OCI-M1 (cell line): ENCODE measurements around the gene DOHH.

ENCODE experiments used
- DNase-seq: peaks from one replicate; lab custom pipeline; 2025; lab: John Stamatoyannopoulos, UW

The DOHH gene

DNA sequence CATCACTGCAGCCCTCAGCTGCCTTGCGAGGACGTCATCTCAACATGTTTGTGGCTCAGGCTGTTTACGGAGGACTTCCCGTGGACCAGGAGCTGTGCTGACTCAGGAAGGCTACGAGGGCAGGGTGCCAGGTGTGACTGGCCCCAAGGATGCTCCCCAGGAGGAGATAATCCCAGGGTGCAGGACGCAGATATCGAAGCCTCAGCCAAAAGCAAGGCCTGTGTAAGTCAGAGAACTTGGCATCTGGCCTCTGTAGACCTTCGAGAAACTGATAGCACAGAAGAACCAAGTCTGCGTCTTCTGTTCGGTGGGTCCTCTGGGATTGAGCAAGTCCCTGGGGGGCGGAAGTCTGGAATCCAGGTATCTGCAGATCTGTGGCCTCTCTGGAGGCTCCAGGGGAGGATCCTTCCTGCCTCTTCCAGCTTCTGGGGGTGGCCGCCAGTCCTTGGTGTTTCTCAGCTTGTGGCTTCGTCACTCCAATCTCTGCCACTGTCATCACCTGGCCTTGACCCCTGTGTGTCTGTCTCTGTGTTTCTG lies 2.6 kb upstream of the DOHH start:
- no peak for DNase-seq

DNA sequence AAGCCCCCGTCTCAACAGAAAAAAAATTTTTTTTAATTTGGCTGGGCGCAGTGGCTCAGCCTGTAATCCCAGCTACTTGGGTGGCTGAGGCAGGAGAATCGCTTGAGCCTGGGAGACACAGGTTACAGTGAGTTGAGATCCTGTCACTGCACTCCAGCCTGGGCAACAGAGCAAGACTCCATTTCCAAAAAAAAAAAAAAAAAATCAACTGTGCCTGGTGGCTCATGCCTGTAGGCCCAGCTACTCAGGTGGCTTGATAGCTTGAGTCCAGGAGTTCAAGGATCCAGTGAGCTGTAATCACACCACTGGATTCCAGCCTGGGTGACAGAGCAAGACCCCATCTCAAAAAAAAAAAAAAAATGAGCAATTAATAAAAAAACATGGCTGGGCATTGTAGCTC lies 1.3 kb upstream of the DOHH start:
- DNase-seq = no peak

DNA sequence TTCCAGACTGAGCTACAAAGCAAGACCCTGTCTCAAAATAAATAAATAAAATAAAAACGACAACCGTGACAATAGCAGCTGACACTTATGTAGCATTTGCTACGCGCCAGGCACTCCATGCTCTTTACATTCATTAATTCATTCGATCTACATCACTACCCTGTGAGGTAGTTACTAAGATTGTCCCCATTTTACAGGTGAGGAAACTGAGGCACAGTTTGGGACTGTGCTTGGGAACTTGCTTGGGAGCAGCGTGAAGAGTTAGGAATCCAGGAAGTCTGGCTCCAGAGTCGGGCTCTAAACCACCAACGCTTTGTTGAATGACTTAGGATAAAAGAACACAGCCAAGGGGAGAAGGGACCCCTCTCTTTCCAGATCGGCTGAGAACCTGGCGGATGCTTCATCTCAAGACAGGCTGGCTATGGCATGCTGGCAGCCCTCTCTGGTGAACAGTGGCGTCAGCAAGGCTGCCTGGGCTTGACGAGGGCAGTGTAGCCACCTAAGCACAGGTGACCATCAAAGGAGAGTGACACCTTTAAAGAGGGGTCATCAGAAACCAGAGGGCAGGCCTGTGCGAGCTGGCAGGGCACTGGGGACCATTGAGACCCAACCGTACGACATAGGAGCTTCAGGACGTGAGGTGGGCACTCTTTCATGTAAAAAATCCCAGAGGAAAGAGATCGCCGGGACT lies 591 bp downstream of the DOHH start:
- DNase-seq = no peak

DNA sequence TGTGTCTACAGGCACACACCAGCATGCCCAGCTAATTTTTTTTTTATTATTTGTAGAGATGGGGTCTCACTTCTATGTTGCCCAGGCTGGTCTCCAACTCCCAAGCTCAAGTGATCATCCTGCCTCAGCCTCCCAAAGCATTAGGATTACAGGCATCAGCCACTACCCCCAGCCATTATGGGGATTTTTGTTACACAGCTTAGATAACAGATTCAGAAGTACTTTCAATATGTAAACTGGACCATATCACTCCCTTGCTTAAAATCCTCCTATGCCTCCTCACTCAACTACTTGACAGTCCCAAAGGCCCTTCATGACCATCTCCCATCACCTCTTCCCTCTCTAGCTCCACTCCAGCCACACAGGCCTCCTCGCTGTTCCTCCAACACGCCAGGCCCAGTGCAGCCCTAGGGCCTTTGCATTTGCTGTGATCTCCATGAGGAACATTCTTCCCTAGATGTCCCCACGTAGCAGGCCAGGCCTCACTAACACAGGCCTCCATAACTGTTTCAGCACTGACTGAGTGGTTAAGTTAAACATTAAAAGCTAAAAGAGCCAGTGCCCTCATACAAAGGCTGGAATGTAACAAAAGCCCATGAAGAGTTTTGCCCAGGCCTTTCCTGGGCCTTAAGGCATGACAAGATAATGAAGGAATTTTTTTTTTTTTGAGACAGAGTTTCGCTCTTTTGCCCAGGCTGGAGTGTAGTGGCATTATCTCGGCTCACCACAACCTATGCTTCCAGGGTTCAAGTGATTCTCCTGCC lies 2.5 kb downstream of the DOHH start:
- DNase-seq = no peak

DNA sequence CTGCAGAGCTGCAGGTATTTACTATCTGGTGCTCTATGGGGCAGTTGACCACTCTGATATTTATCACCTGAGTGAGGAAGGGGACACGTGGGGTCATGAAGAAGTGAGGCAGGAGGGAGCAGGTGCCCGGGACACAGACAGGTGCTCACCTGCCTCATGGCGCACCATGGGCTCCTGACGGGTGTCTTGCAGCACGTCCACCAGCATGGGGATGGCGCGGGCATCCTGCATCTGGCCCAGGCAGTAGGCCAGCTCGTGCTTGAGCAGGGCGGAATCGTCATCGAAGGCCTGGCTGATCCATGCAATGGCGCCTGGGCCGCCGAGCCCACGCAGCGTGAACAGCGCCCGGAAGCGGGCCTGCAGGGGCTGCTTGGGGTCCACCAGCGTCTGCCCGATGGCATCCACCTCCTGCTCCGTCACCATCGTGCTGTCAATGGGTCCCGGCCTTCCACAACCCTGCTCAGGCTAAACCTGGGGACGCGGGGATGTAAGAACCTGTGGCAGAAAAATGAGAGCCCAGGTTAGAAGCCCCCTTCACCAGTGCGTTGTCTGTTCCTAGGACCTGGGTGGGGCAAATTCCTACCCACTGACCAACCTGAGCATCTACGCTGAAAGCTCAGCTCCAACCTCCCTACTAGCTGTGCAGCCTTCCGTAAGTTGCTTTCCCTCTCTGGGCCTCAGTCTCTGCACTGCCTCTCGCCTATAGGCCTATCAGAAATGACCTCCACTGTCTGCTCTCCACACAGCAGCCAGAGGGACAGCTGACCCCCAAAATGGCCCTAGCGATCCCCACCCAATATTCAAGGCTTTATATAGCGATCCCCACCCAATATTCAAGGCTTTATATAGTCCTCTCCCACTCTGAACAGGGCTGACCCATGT lies 3.8 kb downstream of the DOHH start:
- DNase-seq = no peak

DNA sequence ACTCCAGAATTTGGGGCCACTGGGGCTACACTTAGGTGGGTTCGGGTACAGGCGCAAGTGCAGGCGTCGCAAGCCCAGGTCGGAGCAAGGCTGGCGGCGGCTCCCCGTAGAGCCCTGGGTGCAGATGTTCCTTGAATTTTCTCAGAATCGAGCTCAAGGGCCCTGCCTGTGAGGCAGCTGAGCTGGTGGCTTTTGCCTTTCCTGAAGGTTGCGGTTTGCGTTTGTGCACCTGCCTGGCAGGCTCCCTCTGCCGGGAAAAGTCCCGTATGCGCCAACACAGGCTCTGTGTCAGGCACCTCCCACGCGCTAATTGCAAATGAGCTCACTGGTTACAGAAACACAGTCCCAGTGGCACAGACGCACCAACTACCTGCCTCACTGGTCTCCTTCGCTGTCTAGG lies 5.9 kb downstream of the DOHH start:
- DNase-seq = no peak

DNA sequence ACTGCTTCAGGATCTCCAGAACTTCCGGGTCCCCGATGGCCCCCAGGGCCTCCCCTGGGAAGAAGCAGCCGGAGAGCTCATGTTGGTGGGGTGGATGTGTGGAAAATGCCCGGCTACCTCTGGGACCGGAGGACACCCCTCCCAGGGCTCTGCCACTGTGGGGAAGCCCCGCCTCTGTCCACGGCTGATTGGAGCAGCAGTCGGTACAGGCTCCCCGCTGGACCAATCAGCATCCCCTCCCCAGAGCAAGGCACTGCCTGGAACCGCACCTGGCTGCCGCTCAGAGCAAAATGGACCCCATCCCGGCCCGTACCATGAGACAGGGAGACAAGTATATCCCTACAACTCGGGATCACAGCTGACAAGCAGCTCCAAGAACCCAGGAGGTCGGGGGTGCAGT lies 6.4 kb downstream of the DOHH start:
- no peak for DNase-seq

DNA sequence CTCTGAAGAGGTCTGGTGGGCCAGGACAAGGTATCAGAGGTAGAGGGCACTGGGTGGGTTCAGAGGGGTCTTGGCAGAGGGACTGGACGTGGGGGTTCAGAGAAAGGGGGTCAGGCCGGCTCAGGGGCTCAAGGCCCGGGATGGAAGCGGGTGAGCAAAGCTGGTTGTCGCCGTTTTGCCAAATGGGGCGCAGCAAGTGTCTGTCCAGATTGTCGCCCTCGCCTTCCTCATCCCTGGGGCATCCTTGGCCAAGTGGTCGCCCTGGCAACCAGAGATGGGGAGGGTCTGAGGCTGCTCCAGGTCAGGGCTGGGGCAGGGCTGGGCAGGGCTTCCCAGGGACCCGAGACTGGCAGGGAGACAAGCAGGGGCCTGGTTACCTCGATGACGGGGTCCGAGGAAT lies 6.8 kb downstream of the DOHH start:
- DNase-seq = no peak

DNA sequence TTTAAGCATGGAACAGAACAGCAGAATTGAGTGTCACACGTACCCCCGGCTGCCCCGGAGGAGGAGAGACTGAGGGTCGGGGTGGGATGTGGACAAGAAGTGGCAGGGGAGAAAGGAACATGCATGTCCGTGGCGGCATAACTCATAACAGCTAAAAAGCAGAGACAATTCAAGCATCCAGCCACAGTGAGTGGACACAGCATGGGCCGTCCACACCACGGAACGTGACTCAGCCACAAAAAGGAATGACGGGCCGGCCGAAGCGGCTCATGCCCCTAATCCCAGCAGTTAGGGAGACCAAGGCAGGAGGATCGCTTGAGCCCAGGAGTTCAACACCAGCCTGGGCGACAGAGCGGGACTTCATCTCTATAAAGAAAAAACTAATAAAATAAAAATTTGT lies 7.6 kb downstream of the DOHH start:
- DNase-seq = no peak

DNA sequence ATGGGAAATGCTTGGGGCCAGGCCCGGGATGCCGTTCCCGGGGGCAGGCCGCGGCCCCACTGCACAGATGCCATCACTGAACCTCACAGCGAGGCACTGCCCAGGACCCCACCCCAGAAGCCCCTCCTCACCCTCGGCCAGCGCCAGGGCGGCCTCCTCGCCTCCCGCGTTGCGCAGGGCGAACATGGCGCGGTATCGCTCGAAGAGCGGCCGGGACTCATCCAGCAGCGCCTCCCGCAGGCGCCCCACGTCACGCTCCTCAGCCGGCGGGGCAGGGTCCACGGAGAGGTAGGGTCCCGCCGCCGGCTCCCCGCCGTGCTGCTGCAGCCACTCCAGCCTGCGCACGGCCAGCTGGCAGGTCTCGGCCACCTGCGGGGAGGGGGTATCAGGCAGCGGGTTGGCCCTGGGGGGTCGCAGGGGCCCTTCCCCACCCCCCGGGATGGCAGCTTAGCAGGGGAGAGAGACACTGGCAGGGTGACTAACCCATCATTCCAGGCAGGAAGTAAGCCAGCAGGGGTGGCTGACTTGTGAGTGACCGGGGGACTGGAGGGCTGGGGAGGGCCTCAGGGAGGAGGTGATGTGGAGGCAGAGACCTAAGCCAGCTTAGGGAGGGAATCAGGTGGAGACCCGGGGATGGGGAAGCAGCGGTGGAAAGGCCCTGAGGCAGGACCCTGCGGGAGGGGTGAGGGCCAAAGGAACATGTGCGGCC lies 8.2 kb downstream of the DOHH start:
- no peak for DNase-seq

DNA sequence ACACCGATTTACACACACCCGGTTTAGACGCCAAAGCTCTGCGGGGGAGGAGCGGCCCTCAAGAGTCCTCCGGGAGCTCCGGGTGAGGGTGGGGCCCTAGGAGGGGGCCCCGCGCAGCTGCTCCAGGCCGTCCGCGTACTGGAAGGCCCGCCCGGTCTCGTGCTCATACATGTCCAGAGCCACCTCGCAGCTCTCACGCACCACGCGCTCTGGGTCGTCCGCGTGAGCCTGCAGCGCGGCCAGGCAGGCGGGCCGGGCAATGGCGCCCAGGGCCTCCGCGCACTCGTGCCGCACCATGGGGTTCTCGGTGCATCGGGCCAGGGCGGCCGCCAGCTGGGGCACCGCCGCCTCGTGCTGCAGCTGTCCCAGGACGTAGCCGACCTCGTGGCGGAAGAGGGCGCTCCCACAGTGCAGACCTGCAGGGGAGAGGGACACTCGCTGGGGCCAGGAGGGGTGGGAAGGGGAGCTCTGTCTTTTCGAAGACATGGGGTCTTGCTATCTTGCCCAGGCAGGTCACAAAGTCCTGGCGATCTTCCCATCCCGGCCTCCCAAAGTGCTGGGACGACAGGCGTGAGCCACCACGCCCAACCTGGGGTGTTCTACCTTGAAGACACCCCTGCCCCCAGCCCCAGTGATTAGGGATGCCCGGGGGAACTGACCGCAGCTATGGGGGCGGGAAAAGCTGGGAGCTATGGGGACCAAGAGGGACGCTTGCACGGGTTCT lies 8.9 kb downstream of the DOHH start:
- no peak for DNase-seq

DNA sequence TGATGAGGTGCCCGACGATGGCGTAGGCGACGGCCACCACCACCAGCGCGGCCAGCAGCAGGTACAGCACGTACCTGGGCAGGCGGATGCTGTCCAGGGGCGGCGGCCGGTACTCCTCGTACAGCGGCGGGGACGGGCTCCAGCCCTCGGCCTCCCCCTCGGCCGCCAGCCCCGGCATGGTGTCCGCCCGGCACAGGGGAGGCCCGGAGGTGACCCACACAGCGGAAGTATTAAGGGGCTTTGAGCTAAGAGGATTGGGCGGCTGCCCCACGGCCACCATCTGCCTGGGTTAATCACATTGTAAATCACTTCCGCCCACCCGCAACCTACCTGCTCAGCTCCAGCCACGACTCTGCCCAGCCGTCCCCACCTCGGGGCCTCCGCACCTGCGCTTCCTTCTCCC lies 17.2 kb downstream of the DOHH start, which contains the start of gene SMIM44:
SMIM44 (minus strand) TSS at position 216 of the 403 bp plus-strand sequence; CDS start at position 178, 38 bp downstream.
- DNase-seq = no peak

DNA sequence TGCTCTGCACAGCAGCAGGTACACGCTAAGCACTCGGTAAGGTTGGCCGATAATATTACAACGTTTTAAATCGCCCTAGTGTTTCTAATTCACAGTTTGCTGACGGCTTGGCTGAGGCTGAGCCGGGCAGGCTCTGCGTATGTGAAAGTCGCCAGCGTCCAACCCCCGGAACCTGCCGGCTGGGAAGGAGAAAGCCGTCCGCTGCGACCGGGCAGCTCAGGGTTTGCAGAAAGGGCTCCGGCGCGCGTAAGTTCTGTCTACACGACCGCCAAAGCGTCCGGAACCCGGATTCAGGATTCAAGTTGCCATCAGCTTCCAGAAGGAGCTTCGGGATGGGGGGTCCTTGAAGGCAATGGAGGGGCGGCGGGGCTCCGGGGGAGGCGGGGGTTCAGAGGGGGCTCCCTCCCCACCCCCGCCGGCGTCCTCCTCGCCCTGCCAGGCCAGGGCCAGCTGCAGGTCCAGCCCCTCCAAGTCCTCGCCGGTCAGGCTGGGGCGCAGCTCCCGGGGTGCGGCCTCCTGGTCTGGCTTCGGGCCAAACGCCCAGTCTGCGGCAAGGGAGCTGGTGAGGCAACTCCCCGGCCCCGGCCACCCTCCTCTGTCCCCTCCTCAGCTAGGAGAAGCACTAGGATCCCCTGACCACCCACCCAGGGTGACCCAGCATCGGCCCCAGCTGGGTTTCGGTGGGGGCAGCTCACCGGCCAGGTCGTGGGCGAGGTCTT lies 17.8 kb downstream of the DOHH start:
- no peak for DNase-seq

DNA sequence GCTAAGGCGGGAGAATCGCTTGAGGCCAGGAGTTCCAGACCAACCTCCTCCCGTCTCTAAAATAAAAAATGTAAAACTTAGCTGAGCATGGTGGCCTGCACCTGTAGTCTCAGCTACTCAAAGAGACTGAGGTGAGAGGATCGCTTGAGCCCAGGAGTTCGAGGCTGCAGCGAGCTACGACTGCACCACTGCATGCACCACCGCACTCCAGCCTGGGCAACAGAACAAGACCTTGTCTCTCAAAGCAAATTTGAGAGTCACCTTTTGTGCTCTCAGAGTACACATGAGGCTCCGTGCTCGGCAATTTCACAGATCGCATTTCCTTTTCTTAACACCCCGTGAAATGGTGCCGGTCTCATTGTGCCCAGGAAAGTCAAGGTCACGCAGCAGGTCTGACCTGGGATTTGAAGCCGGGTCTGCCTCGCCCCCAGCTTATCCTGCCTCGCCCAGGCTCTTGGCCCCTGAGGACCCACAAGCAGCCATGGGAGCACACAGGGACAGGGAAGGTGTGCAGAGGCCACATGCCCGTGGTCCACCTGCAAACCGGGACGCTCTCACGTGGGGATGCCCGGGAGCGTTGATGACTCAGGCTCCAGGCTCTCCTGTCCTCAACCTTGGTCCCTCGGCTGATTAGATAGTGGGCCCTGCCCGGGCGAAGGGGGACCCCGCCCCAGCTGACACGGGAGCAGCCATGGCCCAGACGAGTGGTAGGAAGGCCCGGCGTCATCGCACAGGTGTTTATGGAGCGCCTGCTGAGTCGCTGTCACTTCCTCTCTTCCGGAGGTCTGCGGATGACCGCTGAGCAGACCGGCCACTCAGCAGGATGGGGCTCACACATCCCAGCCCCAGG lies 19.0 kb downstream of the DOHH start:
- DNase-seq = no peak

DNA sequence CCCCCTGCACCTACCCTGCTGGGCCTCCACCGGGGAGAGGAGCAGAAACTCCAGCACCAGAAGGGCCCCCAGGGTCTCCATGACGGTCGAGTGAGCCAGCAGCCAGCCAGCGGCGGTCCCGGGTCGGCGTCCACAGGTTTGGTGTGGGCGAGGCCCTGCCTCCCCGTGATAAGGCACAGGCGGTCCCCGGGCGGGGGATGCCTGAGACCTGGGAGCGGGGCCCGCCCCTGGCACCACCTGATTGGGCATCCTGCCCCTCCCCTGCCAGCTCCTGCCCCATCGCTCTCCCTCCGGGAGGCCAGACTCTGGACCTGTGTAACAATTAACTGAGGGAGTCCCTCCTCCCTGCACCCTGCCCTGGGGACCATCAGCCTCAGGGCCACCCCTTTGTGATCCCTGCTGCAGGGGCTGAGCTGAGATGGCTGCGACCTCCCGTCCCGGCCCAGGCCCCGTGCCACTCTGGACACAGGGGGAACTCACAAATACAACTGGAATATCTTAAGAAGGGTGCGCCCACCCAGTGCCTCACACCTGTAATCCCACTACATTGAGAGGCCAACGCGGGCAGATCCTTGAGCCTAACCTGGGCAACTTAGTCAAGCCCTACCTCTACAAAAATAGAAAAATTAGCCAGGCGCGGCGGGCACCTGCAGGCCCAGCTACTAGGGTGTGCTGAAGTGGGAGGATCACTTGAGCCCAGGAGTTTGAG lies 19.9 kb downstream of the DOHH start, which contains the start of gene SMIM24:
SMIM24 (minus strand) TSS at position 143 of the 709 bp plus-strand sequence; CDS start at position 81, 62 bp downstream.
- DNase-seq = no peak

DNA sequence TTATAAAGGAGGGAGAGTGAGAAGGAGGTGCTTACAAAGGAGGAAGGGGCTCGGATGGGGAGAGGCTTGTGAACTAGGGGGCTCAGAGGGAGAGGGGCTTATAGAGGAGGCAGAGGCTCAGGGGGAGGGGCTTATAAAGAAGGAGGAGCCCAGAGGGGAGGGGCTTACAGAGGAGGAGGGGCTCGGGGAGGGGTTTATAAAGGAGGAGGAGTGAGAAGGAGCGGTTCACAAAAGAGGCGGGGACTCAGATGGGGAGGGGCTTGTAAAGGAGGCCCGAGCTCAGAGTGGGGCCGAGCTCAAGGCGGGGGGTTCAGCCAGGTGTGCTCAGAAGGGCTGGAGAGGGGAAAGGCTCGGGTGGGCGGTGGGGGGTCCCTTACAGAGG lies 20.6 kb downstream of the DOHH start:
- DNase-seq = peak; percentile 36

DNA sequence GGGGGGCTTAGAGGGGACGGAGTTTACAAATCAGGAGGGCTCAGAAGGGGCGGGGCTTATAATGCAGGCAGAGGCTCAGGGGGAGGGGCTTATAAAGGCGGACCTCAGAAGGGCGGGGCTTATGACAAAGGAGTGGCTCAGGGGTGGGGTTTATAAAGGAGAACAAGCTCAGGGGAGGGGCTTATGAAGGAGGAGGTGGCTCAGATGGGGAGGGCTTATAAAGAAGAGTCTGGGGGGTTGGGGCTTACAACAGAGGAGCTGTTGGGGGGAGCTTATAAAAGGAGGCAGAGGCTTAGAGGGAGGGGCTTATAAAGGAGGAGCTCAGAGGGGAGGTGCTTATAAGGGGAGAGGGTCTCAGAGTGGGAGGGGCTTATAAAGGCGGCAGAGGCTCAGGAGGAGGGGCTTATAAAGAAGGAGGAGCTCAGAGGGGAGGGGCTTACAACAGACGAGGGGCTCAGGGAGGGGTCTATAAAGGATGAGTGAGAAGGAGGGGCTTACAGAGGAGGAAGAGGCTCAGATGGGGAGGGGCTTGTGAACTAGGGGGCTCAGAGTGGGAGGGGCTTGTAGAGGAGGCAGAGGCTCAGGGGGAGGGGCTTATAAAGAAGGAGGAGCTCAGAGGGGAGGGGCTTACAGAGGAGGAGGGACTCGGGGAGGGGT lies 21.2 kb downstream of the DOHH start:
- DNase-seq = peak; percentile 78
